ENCODE results near the gene NR1D1. TPM values are rescaled to one million over a fixed set of nuclear protein-coding genes. Genes with fewer than 3 reads are reported as not detected.
"Not testable (repeated sequence)": the region's sequence is repeated elsewhere in the genome, so short reads cannot be mapped to it uniquely, and the experiment has no call there.

Gene NR1D1
- total RNA-seq (10 to 100 TPM in 1 of 2 donors, 1 to 10 TPM in 1; 3.2 to 19.4 TPM), polyA plus RNA-seq (10 to 100 TPM in 1 of 2 donors, 1 to 10 TPM in 1; 8.7 to 19.6 TPM)
- long read RNA-seq, donor 1: 0 reads
- long read RNA-seq, donor 2, partial matches to known transcripts: 0 of 1 reads
- long read RNA-seq, donor 2, other reads (novel, unspliced or antisense): 0 of 1 reads
- long read RNA-seq, donor 3: 0 reads
- long read RNA-seq, donor 4: 0 reads
- long read RNA-seq, donor 5, partial matches to known transcripts: 0 of 1 reads
- long read RNA-seq, donor 5, other reads (novel, unspliced or antisense): 0 of 1 reads

DNA sequence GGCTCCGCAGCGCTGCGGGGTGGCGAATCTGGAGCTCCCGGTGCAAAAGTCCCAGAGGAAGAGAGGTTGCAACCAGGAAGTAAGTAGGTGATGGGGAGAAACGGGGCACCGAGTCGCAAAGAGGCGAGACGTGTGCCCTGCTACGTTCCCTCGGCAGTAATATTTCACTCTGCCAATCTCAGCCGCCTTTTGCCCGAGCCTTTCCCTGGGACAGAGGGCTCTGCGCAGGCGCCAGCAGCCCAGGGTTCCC lies at the start of gene NR1D1:
NR1D1 (minus strand) TSS at position 171 of the 250 bp plus-strand sequence. CDS start 495 bp downstream, outside the sequence.
- Histone ChIP-seq H3K9me3 (ENCODE audit: control insufficient read depth in 4 of 4, insufficient read depth in 3 of 4, low read length in 3 of 4) (no peaks in the 10 kb centered on the region), H3K27me3 (ENCODE audit: control insufficient read depth in 3 of 3, insufficient read depth in 3 of 3, low read length in 2 of 3) (no peaks in the 10 kb centered on the region), H3K4me3 (peak within 1 kb of the TSS; percentile 78), H3K36me3 (ENCODE audit: control insufficient read depth in 4 of 4, insufficient read depth in 4 of 4, low read length in 4 of 4) (peaks cover 0 to 11% (median 2%) of the 10 kb centered on the region in 4 donors), H3K27ac (ENCODE audit: low read depth in 1 of 2, low read length in 1 of 2) (peak within 1 kb of the TSS; percentile 92 to 96), H3K4me1 (ENCODE audit: control insufficient read depth in 5 of 5, insufficient read depth in 5 of 5, low read length in 5 of 5) (peaks cover 36 to 67% (median 41%) of the 10 kb centered on the region in 5 donors), H3K9ac (ENCODE audit: insufficient read depth in 1 of 2, low read length in 2 of 2) (peak within 1 kb of the TSS in 1 of 2 donors; percentile 57)
- ATAC-seq (ENCODE audit: insufficient read depth, low FRiP score) (no peak), DNase-seq (no peak)
- TF ChIP-seq, protein P1, sequence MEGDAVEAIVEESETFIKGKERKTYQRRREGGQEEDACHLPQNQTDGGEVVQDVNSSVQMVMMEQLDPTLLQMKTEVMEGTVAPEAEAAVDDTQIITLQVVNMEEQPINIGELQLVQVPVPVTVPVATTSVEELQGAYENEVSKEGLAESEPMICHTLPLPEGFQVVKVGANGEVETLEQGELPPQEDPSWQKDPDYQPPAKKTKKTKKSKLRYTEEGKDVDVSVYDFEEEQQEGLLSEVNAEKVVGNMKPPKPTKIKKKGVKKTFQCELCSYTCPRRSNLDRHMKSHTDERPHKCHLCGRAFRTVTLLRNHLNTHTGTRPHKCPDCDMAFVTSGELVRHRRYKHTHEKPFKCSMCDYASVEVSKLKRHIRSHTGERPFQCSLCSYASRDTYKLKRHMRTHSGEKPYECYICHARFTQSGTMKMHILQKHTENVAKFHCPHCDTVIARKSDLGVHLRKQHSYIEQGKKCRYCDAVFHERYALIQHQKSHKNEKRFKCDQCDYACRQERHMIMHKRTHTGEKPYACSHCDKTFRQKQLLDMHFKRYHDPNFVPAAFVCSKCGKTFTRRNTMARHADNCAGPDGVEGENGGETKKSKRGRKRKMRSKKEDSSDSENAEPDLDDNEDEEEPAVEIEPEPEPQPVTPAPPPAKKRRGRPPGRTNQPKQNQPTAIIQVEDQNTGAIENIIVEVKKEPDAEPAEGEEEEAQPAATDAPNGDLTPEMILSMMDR (IDR thresholded peaks at IDR 0.05; ENCODE audit: control extremely low read depth, extremely low read depth): no peak
- WGBS, 2 donors: 0% methylated on average over 16 of the region's 16 CpGs

DNA sequence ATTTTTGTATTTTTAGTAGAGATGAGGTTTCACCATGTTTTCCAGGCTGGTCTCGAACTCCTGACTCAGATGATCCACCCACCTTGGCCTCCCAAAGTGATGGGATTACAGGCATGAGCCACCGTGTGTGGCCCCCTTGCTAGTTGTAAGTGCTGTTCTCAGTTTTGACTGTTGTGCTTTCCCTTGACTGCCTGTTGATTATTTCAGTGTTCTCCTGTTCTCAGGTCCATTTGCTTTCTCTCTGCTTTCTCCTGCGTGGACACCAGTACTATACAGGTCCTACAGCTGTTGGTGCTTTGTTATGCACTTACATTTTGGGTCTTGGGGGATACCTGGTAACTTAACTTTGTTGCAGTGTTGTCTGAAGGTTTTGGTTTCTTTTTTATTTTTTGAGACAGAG lies 48.1 kb upstream of the NR1D1 start:
- H3K4me1 ChIP-seq (ENCODE audit: control insufficient read depth in 5 of 5, insufficient read depth in 5 of 5, low read length in 5 of 5): peaks cover 0 to under 1% (median 0%) of the 10 kb centered on the region in 5 donors
- peaks cover 19 to 35% (median 27%) of the 10 kb centered on the region in 4 donors for H3K36me3 ChIP-seq (ENCODE audit: control insufficient read depth in 4 of 4, insufficient read depth in 4 of 4, low read length in 4 of 4)
- DNase-seq (no peak), ATAC-seq (ENCODE audit: insufficient read depth, low FRiP score) (no peak)
- 87 to 93% methylated on average over 3 of the region's 3 CpGs for WGBS, 2 donors
- no peaks in the 10 kb centered on the region for H3K9me3 ChIP-seq (ENCODE audit: control insufficient read depth in 4 of 4, insufficient read depth in 3 of 4, low read length in 3 of 4)
- H3K4me3 ChIP-seq: no peak overlapping the region
- no peak overlapping the region for H3K9ac ChIP-seq (ENCODE audit: insufficient read depth in 1 of 2, low read length in 2 of 2)
- no peak overlapping the region for H3K27ac ChIP-seq (ENCODE audit: low read depth in 1 of 2, low read length in 1 of 2)
- no peaks in the 10 kb centered on the region for H3K27me3 ChIP-seq (ENCODE audit: control insufficient read depth in 3 of 3, insufficient read depth in 3 of 3, low read length in 2 of 3)
- TF ChIP-seq, protein P1 (IDR thresholded peaks at IDR 0.05; ENCODE audit: control extremely low read depth, extremely low read depth): no peak

DNA sequence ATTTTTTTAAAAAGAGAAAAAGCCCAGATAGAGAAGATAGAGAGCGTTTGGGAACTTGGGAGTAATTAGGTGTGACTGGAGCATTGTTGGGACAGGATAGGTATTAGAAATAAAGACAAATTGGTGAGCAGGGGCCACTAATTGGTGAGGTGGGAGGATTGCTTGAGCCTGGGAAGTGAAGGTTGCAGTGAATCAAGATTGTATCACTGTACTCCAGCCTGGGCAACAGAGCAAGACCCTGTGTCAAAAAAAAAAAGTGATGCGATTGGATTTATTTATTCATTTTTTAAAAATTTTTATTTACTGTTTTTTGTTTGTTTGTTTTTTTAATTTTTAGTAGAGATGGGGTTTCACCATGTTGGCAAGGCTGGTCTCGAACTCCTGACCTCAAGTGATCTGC lies 45.1 kb upstream of the NR1D1 start:
- no peaks in the 10 kb centered on the region for H3K27me3 ChIP-seq (ENCODE audit: control insufficient read depth in 3 of 3, insufficient read depth in 3 of 3, low read length in 2 of 3)
- TF ChIP-seq, protein P1 (IDR thresholded peaks at IDR 0.05; ENCODE audit: control extremely low read depth, extremely low read depth): no peak
- H3K4me1 ChIP-seq (ENCODE audit: control insufficient read depth in 5 of 5, insufficient read depth in 5 of 5, low read length in 5 of 5): peaks cover 0 to 10% (median 0%) of the 10 kb centered on the region in 5 donors
- H3K36me3 ChIP-seq (ENCODE audit: control insufficient read depth in 4 of 4, insufficient read depth in 4 of 4, low read length in 4 of 4): peaks cover 15 to 39% (median 21%) of the 10 kb centered on the region in 4 donors
- no peak overlapping the region for H3K9ac ChIP-seq (ENCODE audit: insufficient read depth in 1 of 2, low read length in 2 of 2)
- H3K4me3 ChIP-seq: no peak overlapping the region
- ATAC-seq (ENCODE audit: insufficient read depth, low FRiP score): no peak
- H3K27ac ChIP-seq (ENCODE audit: low read depth in 1 of 2, low read length in 1 of 2): no peak overlapping the region
- DNase-seq: no peak
- H3K9me3 ChIP-seq (ENCODE audit: control insufficient read depth in 4 of 4, insufficient read depth in 3 of 4, low read length in 3 of 4): no peaks in the 10 kb centered on the region
- WGBS, 2 donors: 94 to 99% methylated on average over 3 of the region's 3 CpGs

DNA sequence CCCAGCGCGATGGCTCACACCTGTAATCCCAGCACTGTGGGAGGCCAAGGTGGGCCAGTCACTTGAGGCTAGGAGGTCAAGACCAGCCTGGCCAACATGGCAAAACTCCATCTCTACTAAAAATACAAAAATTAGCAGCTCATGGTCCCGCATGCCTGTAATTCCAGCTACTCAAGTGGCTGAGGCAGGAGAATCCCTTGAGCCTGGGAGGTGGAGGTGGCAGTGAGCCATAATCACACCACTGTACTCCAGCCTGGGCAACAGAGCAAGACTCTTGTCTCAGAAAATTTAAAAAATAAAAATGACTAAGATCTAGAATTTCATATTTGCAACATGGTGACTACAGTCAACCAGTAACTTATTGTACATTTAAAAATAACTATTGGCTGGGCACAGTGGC lies 42.8 kb upstream of the NR1D1 start:
- Histone ChIP-seq H3K4me1 (ENCODE audit: control insufficient read depth in 5 of 5, insufficient read depth in 5 of 5, low read length in 5 of 5) (peaks cover 0 to 20% (median 5%) of the 10 kb centered on the region in 5 donors), H3K36me3 (ENCODE audit: control insufficient read depth in 4 of 4, insufficient read depth in 4 of 4, low read length in 4 of 4) (peaks cover 7 to 23% (median 11%) of the 10 kb centered on the region in 4 donors)
- not testable (repeated sequence) for H3K9ac ChIP-seq (ENCODE audit: insufficient read depth in 1 of 2, low read length in 2 of 2); DNase-seq; H3K27me3 ChIP-seq (ENCODE audit: control insufficient read depth in 3 of 3, insufficient read depth in 3 of 3, low read length in 2 of 3); H3K4me3 ChIP-seq; H3K27ac ChIP-seq (ENCODE audit: low read depth in 1 of 2, low read length in 1 of 2); H3K9me3 ChIP-seq (ENCODE audit: control insufficient read depth in 4 of 4, insufficient read depth in 3 of 4, low read length in 3 of 4); ATAC-seq (ENCODE audit: insufficient read depth, low FRiP score)
- 90 to 94% methylated on average over 3 of the region's 3 CpGs for WGBS, 2 donors
